ENCODE measurements around the gene ITGA1. TPM values are rescaled to one million over a fixed set of nuclear protein-coding genes. Genes with fewer than 3 reads are reported as not detected.
A peak's percentile ranks its signal among the peaks of the same experiment; 100 is the strongest.

The ITGA1 gene
- total RNA-seq, 4 donors from 2014 or later: 41.8 to 94.0 (median 69.6) TPM

DNA sequence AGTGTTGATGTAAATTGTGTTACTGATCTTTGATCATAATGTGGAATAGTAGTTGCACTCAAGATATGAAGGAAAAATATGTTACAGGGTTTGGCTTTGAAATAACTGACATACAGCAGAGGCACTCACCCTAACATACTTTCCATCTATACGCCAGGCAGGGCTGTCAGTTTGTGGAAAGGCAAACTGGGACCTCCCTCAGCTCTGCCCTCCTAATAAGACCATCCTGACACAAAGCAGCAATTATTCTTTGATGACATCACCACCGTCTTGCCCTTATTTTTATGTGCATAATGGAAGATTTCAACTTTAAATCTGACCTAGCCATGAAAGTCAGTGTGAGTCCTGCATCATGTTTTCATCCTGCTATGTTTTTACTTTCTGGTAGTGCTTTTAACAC lies 42.9 kb downstream of the ITGA1 start:
- H3K4me1 ChIP-seq: peaks cover 0 to 5% of the 10 kb centered on the region in 2 donors

DNA sequence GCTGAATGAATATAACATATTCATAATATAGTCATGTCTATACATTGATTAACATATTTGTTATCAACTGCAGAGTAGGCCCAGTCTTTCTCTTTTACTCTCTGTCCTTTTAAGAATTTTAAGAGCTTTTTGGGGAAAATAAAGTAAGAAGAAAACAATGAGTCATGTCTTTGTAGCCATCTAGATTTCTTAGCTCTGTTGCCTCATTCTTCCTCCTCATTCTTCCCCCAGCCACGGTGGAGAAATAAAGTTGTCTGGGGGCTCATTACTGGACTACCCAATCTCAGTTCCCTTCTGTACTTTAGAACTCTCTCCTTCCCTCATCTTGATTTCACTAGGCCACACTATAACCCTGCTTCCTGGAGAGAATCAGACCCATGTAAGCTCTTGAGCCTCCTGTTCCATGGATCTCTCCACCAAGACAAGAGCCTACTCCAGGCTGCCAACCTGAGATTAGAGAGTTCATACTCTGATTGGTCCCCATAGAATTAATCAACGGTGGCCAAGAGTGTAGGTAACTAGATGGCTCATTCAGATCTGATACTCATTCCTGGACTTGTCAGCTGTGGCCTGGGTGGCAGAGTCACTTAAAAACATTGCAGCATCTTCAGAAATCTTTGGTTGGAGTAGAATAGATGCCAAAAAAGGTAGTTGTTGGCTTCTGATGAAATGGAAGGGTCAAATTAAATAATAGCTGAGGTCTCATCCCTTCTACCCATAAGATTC lies 44.2 kb downstream of the ITGA1 start:
- peaks cover 0 to 5% of the 10 kb centered on the region in 2 donors for H3K4me1 ChIP-seq
- H3K9me3 ChIP-seq: no peaks in the 10 kb centered on the region
- peak overlapping the region; percentile 23 to 78 for H3K27ac ChIP-seq
- no peaks in the 10 kb centered on the region for H3K36me3 ChIP-seq
- H3K27me3 ChIP-seq: no peaks in the 10 kb centered on the region
- H3K4me3 ChIP-seq: no peak overlapping the region
- no peak for DNase-seq
- intact Hi-C loops (cut with DNase I; ENCODE audit: low total_unique reads): no loop called here
- no peak for TF ChIP-seq POLR2A (IDR thresholded peaks at IDR 0.05)

More for the DNA sequence above, 42.9 kb downstream of the ITGA1 start:
- no peak overlapping the region for H3K4me3 ChIP-seq
- H3K27ac ChIP-seq: peak overlapping the region; percentile 23 to 78
- H3K9me3 ChIP-seq: no peaks in the 10 kb centered on the region
- no peak for TF ChIP-seq POLR2A (IDR thresholded peaks at IDR 0.05)
- TF ChIP-seq, protein P1, sequence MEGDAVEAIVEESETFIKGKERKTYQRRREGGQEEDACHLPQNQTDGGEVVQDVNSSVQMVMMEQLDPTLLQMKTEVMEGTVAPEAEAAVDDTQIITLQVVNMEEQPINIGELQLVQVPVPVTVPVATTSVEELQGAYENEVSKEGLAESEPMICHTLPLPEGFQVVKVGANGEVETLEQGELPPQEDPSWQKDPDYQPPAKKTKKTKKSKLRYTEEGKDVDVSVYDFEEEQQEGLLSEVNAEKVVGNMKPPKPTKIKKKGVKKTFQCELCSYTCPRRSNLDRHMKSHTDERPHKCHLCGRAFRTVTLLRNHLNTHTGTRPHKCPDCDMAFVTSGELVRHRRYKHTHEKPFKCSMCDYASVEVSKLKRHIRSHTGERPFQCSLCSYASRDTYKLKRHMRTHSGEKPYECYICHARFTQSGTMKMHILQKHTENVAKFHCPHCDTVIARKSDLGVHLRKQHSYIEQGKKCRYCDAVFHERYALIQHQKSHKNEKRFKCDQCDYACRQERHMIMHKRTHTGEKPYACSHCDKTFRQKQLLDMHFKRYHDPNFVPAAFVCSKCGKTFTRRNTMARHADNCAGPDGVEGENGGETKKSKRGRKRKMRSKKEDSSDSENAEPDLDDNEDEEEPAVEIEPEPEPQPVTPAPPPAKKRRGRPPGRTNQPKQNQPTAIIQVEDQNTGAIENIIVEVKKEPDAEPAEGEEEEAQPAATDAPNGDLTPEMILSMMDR (IDR thresholded peaks at IDR 0.05): no peak
- DNase-seq: peak in 1 of 2 donors; percentile 41
- H3K36me3 ChIP-seq: no peaks in the 10 kb centered on the region
- no peaks in the 10 kb centered on the region for H3K27me3 ChIP-seq
- intact Hi-C loops (cut with DNase I; ENCODE audit: low total_unique reads): no loop called here

- Histone ChIP-seq H3K4me1 (peaks cover 0 to 10% of the 10 kb centered on the region in 2 donors), H3K27ac (peak overlapping the region in 1 of 2 donors; percentile 29)
- intact Hi-C loops (cut with DNase I; ENCODE audit: low total_unique reads): no loop called here
Measured at GRCh38 chr5:52834320-52834719, 46.6 kb downstream of the ITGA1 start.

GRCh38 chr5:52837068-52837467 lies 49.4 kb downstream of the ITGA1 start:
- no peaks in the 10 kb centered on the region for H3K36me3 ChIP-seq
- peaks cover 0 to 19% of the 10 kb centered on the region in 2 donors for H3K4me1 ChIP-seq
- no peaks in the 10 kb centered on the region for H3K27me3 ChIP-seq
- TF ChIP-seq, protein P1 (IDR thresholded peaks at IDR 0.05): peak in 1 of 4 experiments; percentile 12
- TF ChIP-seq POLR2A (IDR thresholded peaks at IDR 0.05): no peak
- intact Hi-C loops (cut with DNase I; ENCODE audit: low total_unique reads): no loop called here
- H3K27ac ChIP-seq: peak overlapping the region; percentile 79 to 94
- peak; percentile 22 to 46 for DNase-seq
- no peaks in the 10 kb centered on the region for H3K9me3 ChIP-seq
- H3K4me3 ChIP-seq: no peak overlapping the region

More at GRCh38 chr5:52834320-52834719, 46.6 kb downstream of the ITGA1 start:
- no peak for TF ChIP-seq POLR2A (IDR thresholded peaks at IDR 0.05)
- TF ChIP-seq, protein P1 (IDR thresholded peaks at IDR 0.05): no peak
- no peak for DNase-seq
- Histone ChIP-seq H3K9me3 (no peaks in the 10 kb centered on the region), H3K36me3 (no peaks in the 10 kb centered on the region), H3K4me3 (no peak overlapping the region), H3K27me3 (no peaks in the 10 kb centered on the region)

DNA sequence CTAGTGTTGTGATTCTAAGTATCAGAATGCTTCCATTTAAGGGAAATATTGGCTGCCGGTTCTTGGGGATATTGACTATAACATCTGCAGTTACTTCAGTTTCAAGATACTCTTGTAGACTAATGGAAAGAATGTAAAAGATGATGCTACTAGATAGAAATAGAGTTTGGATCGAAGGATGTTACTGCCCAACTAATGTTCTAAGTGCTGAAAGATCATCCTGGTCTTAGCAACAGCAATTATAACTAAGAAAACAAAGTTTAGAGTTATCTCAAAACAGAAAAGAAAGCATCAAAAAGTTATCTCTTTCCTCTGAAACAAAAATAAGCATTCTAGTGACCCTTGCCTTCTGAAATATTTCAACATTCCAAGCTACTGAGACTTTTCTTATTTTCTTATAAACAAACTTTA lies 49.9 kb downstream of the ITGA1 start:
- Histone ChIP-seq H3K27me3 (no peaks in the 10 kb centered on the region), H3K4me3 (no peak overlapping the region), H3K27ac (peak overlapping the region; percentile 79 to 94), H3K9me3 (no peaks in the 10 kb centered on the region), H3K4me1 (peaks cover 0 to 19% of the 10 kb centered on the region in 2 donors), H3K36me3 (no peaks in the 10 kb centered on the region)
- DNase-seq: no peak
- intact Hi-C loops (cut with DNase I; ENCODE audit: low total_unique reads): no loop called here
- TF ChIP-seq, protein P1 (IDR thresholded peaks at IDR 0.05): no peak
- no peak for TF ChIP-seq POLR2A (IDR thresholded peaks at IDR 0.05)
